HEK293 (cell line): Measurements from ENCODE around the gene CLVS2.

ENCODE experiments used
- CTCF ChIA-PET: fragments of 350-600 bp; formaldehyde crosslinking; extraction: SDS; loops from one replicate; lab custom pipeline; 2021; ENCODE audit warnings: antibody characterized with exemption; lab: Yijun Ruan, JAX
- POLR2A ChIA-PET: fragments of 300-600 bp; formaldehyde crosslinking; extraction: SDS; loops from one replicate; lab custom pipeline; 2020; ENCODE audit warnings: antibody characterized with exemption, inconsistent platforms; lab: Yijun Ruan, JAX
- H3K27ac ChIP-seq: fragments of 200-500 bp; sonication (Bioruptor generic); 2 replicates; pipeline ENCODE4 v1.5.1; 2014; ENCODE audit warnings: low read depth, low read length, control low read depth, inconsistent platforms; ENCODE audit errors: extremely low read depth
- H3K36me3 ChIP-seq, 2 experiments: fragments of 200-500 bp in 1 of 2; sonication (Bioruptor generic) in 1 of 2; 1 replicate in 1 of 2; 2 replicates in 1 of 2; pipeline ENCODE4 v1.5.1; 2014 to 2017; ENCODE audit warnings: inconsistent platforms in 2 of 2, low read length in 2 of 2; ENCODE audit not compliant: control insufficient read depth in 2 of 2, insufficient read depth in 1 of 2
- H3K4me1 ChIP-seq: fragments of 200-500 bp; sonication (Bioruptor generic); 2 replicates; pipeline ENCODE4 v1.5.1; 2014; ENCODE audit warnings: mild to moderate bottlenecking, low read length, inconsistent platforms; ENCODE audit not compliant: control insufficient read depth, insufficient read depth
- H3K4me3 ChIP-seq: 2 replicates; pipeline ENCODE4 v1.5.1; 2011; ENCODE audit warnings: low read depth, mild to moderate bottlenecking, control low read depth, low read length, moderate library complexity
- H3K9me3 ChIP-seq: fragments of 200-500 bp; sonication (Bioruptor generic); 2 replicates; pipeline ENCODE4 v1.5.1; 2014; ENCODE audit warnings: low read depth, low read length, inconsistent platforms; ENCODE audit not compliant: control insufficient read depth, insufficient read depth
- AEBP2 ChIP-seq: fragments of 450-650 bp; formaldehyde crosslinking; IDR thresholded peaks from 2 replicates; pipeline ENCODE4 v1.5.1; 2016; ENCODE audit warnings: missing biosample characterization, missing genetic modification characterization, borderline replicate concordance
- BCL11B ChIP-seq: fragments of 450-650 bp; formaldehyde crosslinking; IDR thresholded peaks from 2 replicates; pipeline ENCODE4 v1.5.1; 2016; ENCODE audit warnings: low read depth, missing biosample characterization, missing genetic modification characterization
- EGR2 ChIP-seq: fragments of 450-650 bp; formaldehyde crosslinking; IDR thresholded peaks from 2 replicates; pipeline ENCODE4 v1.5.1; 2016; ENCODE audit warnings: low read depth, missing biosample characterization, missing genetic modification characterization
- GLIS1 ChIP-seq: fragments of 450-650 bp; formaldehyde crosslinking; IDR thresholded peaks from 2 replicates; pipeline ENCODE4 v1.5.1; 2016; ENCODE audit warnings: missing biosample characterization, missing genetic modification characterization
- HOXD13 ChIP-seq: sonication (generic); formaldehyde crosslinking; IDR thresholded peaks from 2 replicates; pipeline ENCODE4 v1.8.0; 2022; ENCODE audit warnings: missing genetic modification reagents, borderline replicate concordance
- KLF8 ChIP-seq: fragments of 450-650 bp; formaldehyde crosslinking; IDR thresholded peaks from 2 replicates; pipeline ENCODE4 v1.5.1; 2016; ENCODE audit warnings: missing biosample characterization, missing genetic modification characterization
- MYNN ChIP-seq: fragments of 450-650 bp; formaldehyde crosslinking; IDR thresholded peaks from 2 replicates; pipeline ENCODE4 v1.5.1; 2016; ENCODE audit warnings: missing biosample characterization, missing genetic modification characterization, borderline replicate concordance
- YY1 ChIP-seq: fragments of 450-650 bp; formaldehyde crosslinking; IDR thresholded peaks from 2 replicates; pipeline ENCODE4 v1.5.1; 2018; ENCODE audit warnings: missing biosample characterization, missing genetic modification characterization
- ZFHX2 ChIP-seq: fragments of 450-650 bp; formaldehyde crosslinking; conservative IDR thresholded peaks from 2 replicates; pipeline ENCODE4 v1.5.1; 2016; ENCODE audit warnings: missing biosample characterization, missing genetic modification characterization
- ZNF112 ChIP-seq: fragments of 450-650 bp; formaldehyde crosslinking; IDR thresholded peaks from 2 replicates; pipeline ENCODE4 v1.5.0; 2017; ENCODE audit warnings: missing biosample characterization, missing genetic modification characterization
- ZNF155 ChIP-seq: fragments of 450-650 bp; formaldehyde crosslinking; IDR thresholded peaks from 2 replicates; pipeline ENCODE4 v1.5.1; 2016; ENCODE audit warnings: missing biosample characterization, missing genetic modification characterization
- ZNF175 ChIP-seq: fragments of 450-650 bp; formaldehyde crosslinking; IDR thresholded peaks from 2 replicates; pipeline ENCODE4 v1.5.1; 2016; ENCODE audit warnings: missing biosample characterization, missing genetic modification characterization
- ZNF37A ChIP-seq: fragments of 450-650 bp; IDR thresholded peaks from 2 replicates; pipeline ENCODE4 v1.5.1; 2018; ENCODE audit warnings: missing biosample characterization, missing genetic modification characterization
- ZNF501 ChIP-seq: fragments of 450-650 bp; formaldehyde crosslinking; IDR thresholded peaks from 2 replicates; pipeline ENCODE4 v1.5.1; 2016; ENCODE audit warnings: missing biosample characterization, missing genetic modification characterization
- ZNF521 ChIP-seq: fragments of 450-650 bp; formaldehyde crosslinking; IDR thresholded peaks from 2 replicates; pipeline ENCODE4 v1.5.1; 2017; ENCODE audit warnings: missing biosample characterization, mild to moderate bottlenecking, missing genetic modification characterization
- ZNF530 ChIP-seq: fragments of 450-650 bp; formaldehyde crosslinking; IDR thresholded peaks from 2 replicates; pipeline ENCODE4 v1.5.1; 2016; ENCODE audit warnings: low read depth, missing biosample characterization, missing genetic modification characterization
- ZNF549 ChIP-seq: fragments of 450-650 bp; IDR thresholded peaks from 2 replicates; pipeline ENCODE4 v1.5.1; 2018; ENCODE audit warnings: missing biosample characterization, missing genetic modification characterization, mild to moderate bottlenecking, inconsistent platforms, moderate library complexity
- ZNF610 ChIP-seq: fragments of 450-650 bp; formaldehyde crosslinking; IDR thresholded peaks from 2 replicates; pipeline ENCODE4 v1.5.1; 2016; ENCODE audit warnings: missing biosample characterization, missing genetic modification characterization, borderline replicate concordance
- ZNF621 ChIP-seq: fragments of 450-650 bp; formaldehyde crosslinking; IDR thresholded peaks from 2 replicates; pipeline ENCODE4 v1.5.1; 2017; ENCODE audit warnings: missing biosample characterization, missing genetic modification characterization
- ZNF645 ChIP-seq: fragments of 450-650 bp; formaldehyde crosslinking; IDR thresholded peaks from 2 replicates; pipeline ENCODE4; 2016; ENCODE audit warnings: missing biosample characterization, missing genetic modification characterization
- ZNF701 ChIP-seq: fragments of 450-650 bp; formaldehyde crosslinking; IDR thresholded peaks from 2 replicates; pipeline ENCODE4 v1.5.1; 2016; ENCODE audit warnings: missing biosample characterization, missing genetic modification characterization
- ZNF776 ChIP-seq: fragments of 450-650 bp; formaldehyde crosslinking; IDR thresholded peaks from 2 replicates; pipeline ENCODE4 v1.5.0; 2017; ENCODE audit warnings: missing biosample characterization, missing genetic modification characterization, borderline replicate concordance
- ZNF785 ChIP-seq: fragments of 450-650 bp; formaldehyde crosslinking; IDR thresholded peaks from 2 replicates; pipeline ENCODE4 v1.5.1; 2016; ENCODE audit warnings: missing biosample characterization, missing genetic modification characterization
- ZNF843 ChIP-seq: fragments of 450-650 bp; formaldehyde crosslinking; IDR thresholded peaks from 2 replicates; pipeline ENCODE4 v1.5.1; 2016; ENCODE audit warnings: missing biosample characterization, missing genetic modification characterization
- ZSCAN16 ChIP-seq: fragments of 450-650 bp; formaldehyde crosslinking; IDR thresholded peaks from 2 replicates; pipeline ENCODE4 v1.5.1; 2016; ENCODE audit warnings: missing biosample characterization, missing genetic modification characterization
- ZSCAN30 ChIP-seq: fragments of 450-650 bp; IDR thresholded peaks from 2 replicates; pipeline ENCODE4 v1.5.1; 2018; ENCODE audit warnings: missing biosample characterization, mild to moderate bottlenecking, missing genetic modification characterization, moderate library complexity
- ZSCAN4 ChIP-seq: fragments of 450-650 bp; formaldehyde crosslinking; IDR thresholded peaks from 2 replicates; pipeline ENCODE4 v1.5.1; 2017; ENCODE audit warnings: missing biosample characterization, missing genetic modification characterization
- ZSCAN5A ChIP-seq: fragments of 450-650 bp; formaldehyde crosslinking; IDR thresholded peaks from 2 replicates; pipeline ENCODE4 v1.5.1; 2016; ENCODE audit warnings: missing biosample characterization, missing genetic modification characterization
- TF ChIP-seq, protein P1 (sequence below): fragments of 450-650 bp; formaldehyde crosslinking; IDR thresholded peaks from 2 replicates; pipeline ENCODE4 v1.5.1; 2016; ENCODE audit warnings: missing biosample characterization, missing genetic modification characterization

Gene CLVS2

DNA sequence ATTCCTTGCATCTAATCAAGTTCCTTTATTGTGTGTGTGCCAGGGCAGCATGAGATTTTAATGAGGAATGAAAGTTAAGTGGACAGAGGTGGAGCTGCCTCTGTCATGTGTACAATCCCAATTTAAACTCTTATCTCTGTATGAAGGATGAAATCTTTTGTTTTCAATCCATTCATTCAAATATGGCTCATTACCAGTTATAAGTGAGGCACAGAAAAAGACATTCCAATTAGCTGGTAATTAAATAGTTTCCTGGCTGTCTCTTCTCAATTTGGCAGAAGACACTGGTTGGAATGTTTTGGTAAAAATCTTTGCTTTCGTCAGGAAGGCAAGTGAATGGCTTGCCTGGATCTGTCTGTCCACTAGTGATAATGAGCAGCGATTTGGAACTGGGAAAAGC lies 46.4 kb downstream of the CLVS2 start:
- H3K9me3 ChIP-seq = no peaks in the 10 kb centered on the region
- no peaks in the 10 kb centered on the region for H3K4me1 ChIP-seq
- no peak overlapping the region for H3K4me3 ChIP-seq
- no peak overlapping the region for H3K27ac ChIP-seq
- ChIA-PET CTCF (no interaction called here), POLR2A (no interaction called here)
- H3K36me3 ChIP-seq = no peaks in the 10 kb centered on the region
- no peak for TF ChIP-seq HOXD13 (CRISPR knock-in tag)
- no peak for TF ChIP-seq ZSCAN16 (tag by site-specific recombination)
- TF ChIP-seq, protein P1, sequence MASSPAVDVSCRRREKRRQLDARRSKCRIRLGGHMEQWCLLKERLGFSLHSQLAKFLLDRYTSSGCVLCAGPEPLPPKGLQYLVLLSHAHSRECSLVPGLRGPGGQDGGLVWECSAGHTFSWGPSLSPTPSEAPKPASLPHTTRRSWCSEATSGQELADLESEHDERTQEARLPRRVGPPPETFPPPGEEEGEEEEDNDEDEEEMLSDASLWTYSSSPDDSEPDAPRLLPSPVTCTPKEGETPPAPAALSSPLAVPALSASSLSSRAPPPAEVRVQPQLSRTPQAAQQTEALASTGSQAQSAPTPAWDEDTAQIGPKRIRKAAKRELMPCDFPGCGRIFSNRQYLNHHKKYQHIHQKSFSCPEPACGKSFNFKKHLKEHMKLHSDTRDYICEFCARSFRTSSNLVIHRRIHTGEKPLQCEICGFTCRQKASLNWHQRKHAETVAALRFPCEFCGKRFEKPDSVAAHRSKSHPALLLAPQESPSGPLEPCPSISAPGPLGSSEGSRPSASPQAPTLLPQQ (tag by site-specific recombination) = no peak
- TF ChIP-seq ZNF501 (tag by site-specific recombination) = no peak
- no peak for TF ChIP-seq ZNF549 (tag by site-specific recombination)
- TF ChIP-seq ZNF530 (tag by site-specific recombination) = no peak
- no peak for TF ChIP-seq ZNF785 (tag by site-specific recombination)
- no peak for TF ChIP-seq MYNN (tag by site-specific recombination)
- TF ChIP-seq YY1 (tag by site-specific recombination) = no peak
- no peak for TF ChIP-seq ZSCAN5A (tag by site-specific recombination)
- TF ChIP-seq GLIS1 = no peak
- no peak for TF ChIP-seq ZNF701 (tag by site-specific recombination)
- TF ChIP-seq AEBP2 (tag by site-specific recombination) = no peak
- no peak for TF ChIP-seq ZNF776 (tag by site-specific recombination)
- TF ChIP-seq ZSCAN30 = no peak
- TF ChIP-seq ZNF843 (tag by site-specific recombination) = no peak

- TF ChIP-seq ZNF610 (tag by site-specific recombination) = peak; percentile 65; the same call in 1 of the 2 replicates
- TF ChIP-seq ZNF521 (tag by site-specific recombination) = no peak
- TF ChIP-seq ZNF37A = no peak
- no peak for TF ChIP-seq ZNF621
- TF ChIP-seq ZFHX2 (tag by site-specific recombination) = peak; percentile 46
- TF ChIP-seq EGR2 = peak; percentile 78
- TF ChIP-seq ZNF112 = no peak
- no peak for TF ChIP-seq ZSCAN4 (tag by site-specific recombination)
- TF ChIP-seq BCL11B (tag by site-specific recombination) = no peak
- TF ChIP-seq ZNF645 (tag by site-specific recombination) = no peak
- TF ChIP-seq ZNF155 (tag by site-specific recombination) = no peak
- TF ChIP-seq ZNF175 (tag by site-specific recombination) = no peak
- no peak for TF ChIP-seq KLF8
- TF ChIP-seq, all 188 proteins: peak for 3
- Histone ChIP-seq H3K4me1 (no peaks in the 10 kb centered on the region), H3K4me3 (no peak overlapping the region), H3K27ac (no peak overlapping the region), H3K36me3 (no peaks in the 10 kb centered on the region), H3K9me3 (no peaks in the 10 kb centered on the region)
- CTCF ChIA-PET = no interaction called here
- POLR2A ChIA-PET = no interaction called here
Observed at GRCh38 chr6:123044341-123044860, 48.4 kb downstream of the CLVS2 start.
